Measurements from ENCODE around the gene DPP6. TPM values are rescaled to one million over a fixed set of nuclear protein-coding genes. Genes with fewer than 3 reads are reported as not detected.

The DPP6 gene
- total and polyA plus RNA-seq, 8 donors: 0.29 to 1.2 (median 0.57) TPM

- Histone ChIP-seq H3K4me3 (no peak overlapping the region), H3K27me3 (no peaks in the 10 kb centered on the region), H3K9me3 (peaks cover 0 to 17% of the 10 kb centered on the region in 2 donors), H3K36me3 (no peaks in the 10 kb centered on the region), H3K27ac (no peak overlapping the region), H3K4me1 (no peaks in the 10 kb centered on the region)
- no peak for DNase-seq
- TF ChIP-seq, protein P1, sequence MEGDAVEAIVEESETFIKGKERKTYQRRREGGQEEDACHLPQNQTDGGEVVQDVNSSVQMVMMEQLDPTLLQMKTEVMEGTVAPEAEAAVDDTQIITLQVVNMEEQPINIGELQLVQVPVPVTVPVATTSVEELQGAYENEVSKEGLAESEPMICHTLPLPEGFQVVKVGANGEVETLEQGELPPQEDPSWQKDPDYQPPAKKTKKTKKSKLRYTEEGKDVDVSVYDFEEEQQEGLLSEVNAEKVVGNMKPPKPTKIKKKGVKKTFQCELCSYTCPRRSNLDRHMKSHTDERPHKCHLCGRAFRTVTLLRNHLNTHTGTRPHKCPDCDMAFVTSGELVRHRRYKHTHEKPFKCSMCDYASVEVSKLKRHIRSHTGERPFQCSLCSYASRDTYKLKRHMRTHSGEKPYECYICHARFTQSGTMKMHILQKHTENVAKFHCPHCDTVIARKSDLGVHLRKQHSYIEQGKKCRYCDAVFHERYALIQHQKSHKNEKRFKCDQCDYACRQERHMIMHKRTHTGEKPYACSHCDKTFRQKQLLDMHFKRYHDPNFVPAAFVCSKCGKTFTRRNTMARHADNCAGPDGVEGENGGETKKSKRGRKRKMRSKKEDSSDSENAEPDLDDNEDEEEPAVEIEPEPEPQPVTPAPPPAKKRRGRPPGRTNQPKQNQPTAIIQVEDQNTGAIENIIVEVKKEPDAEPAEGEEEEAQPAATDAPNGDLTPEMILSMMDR (IDR thresholded peaks at IDR 0.05): no peak
- intact Hi-C loops (cut with DNase I): no loop called here
- no peak for ATAC-seq
Measured at GRCh38 chr7:154649434-154649833, 597.2 kb downstream of the DPP6 start.

DNA sequence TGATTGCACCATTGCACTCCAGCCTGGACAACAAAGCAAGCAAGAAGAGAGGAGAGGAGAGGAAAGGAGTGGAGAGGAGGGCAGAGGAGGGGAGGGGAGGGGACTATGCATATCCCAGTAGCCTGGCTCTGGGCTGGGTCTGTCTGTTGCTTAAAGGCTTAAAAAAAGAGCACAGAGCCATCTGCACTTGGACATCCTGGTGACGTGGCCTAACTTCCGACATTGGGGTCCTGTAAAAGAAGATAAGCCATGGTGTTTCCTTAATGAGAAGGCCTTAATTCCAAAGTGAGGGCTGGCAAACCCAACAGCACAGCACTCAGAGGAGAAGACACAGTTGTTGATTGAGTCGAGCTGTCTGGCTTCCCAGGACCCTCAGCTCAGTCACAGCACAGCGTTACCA lies 598.1 kb downstream of the DPP6 start:
- ATAC-seq (no peak), DNase-seq (no peak)
- H3K9me3 ChIP-seq: peaks cover 0 to 17% of the 10 kb centered on the region in 2 donors
- no peak overlapping the region for H3K27ac ChIP-seq
- TF ChIP-seq, protein P1 (IDR thresholded peaks at IDR 0.05): no peak
- H3K36me3 ChIP-seq: no peaks in the 10 kb centered on the region
- no peak overlapping the region for H3K4me3 ChIP-seq
- no peaks in the 10 kb centered on the region for H3K27me3 ChIP-seq
- intact Hi-C loops (cut with DNase I): no loop called here
- H3K4me1 ChIP-seq: no peaks in the 10 kb centered on the region

DNA sequence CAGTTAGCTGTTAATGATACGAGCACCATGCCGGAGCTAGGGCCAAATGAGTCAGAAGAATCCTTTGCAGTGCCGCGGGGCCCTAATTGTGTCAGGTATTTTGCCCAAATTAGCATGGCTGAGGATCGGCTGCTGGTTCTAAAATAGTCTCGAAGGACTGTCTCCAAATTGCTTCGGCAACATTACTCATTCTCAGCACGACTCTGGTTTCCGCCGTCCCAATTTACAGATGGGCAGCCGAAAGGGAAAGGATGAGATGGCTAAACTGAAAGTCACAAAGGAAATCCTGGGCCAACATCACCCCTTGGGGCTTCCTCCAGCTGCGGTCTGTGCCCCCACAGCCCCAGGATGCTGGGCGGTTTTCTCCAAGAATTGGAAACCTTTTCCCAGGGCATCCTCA lies 599.3 kb downstream of the DPP6 start:
- Histone ChIP-seq H3K27ac (no peak overlapping the region), H3K4me3 (no peak overlapping the region), H3K9me3 (peaks cover 0 to 22% of the 10 kb centered on the region in 2 donors), H3K4me1 (no peaks in the 10 kb centered on the region), H3K36me3 (no peaks in the 10 kb centered on the region), H3K27me3 (no peaks in the 10 kb centered on the region)
- ATAC-seq (no peak), DNase-seq (no peak)
- intact Hi-C loops (cut with DNase I): no loop called here
- TF ChIP-seq, protein P1 (IDR thresholded peaks at IDR 0.05): no peak

DNA sequence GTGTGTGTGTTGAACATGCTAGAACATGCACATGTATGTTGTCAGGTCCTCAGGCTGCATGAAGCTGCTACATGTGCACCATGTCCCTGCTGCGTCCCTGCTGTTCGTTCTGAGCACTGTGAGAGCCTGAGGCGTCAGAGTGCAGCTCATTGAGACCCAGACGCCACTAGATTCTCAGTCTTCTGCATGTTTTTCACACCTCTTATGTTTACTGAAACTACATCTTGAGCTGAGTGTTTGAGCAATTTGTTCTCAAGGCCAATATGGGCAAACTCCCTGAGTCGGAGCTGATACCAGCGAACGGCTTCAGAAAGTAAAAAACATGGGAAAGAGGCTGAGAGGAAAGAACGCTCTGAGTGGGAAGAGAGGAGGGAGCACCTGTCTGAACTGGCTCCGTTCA lies 600.4 kb downstream of the DPP6 start:
- TF ChIP-seq, protein P1 (IDR thresholded peaks at IDR 0.05): no peak
- H3K4me1 ChIP-seq: no peaks in the 10 kb centered on the region
- no peaks in the 10 kb centered on the region for H3K27me3 ChIP-seq
- DNase-seq (peak in 2 of 4 donors; percentile 8 to 25), ATAC-seq (peak; percentile 54)
- intact Hi-C loops (cut with DNase I): no loop called here
- H3K36me3 ChIP-seq: no peaks in the 10 kb centered on the region
- peaks cover 0 to 20% of the 10 kb centered on the region in 2 donors for H3K9me3 ChIP-seq
- H3K27ac ChIP-seq: no peak overlapping the region
- no peak overlapping the region for H3K4me3 ChIP-seq

DNA sequence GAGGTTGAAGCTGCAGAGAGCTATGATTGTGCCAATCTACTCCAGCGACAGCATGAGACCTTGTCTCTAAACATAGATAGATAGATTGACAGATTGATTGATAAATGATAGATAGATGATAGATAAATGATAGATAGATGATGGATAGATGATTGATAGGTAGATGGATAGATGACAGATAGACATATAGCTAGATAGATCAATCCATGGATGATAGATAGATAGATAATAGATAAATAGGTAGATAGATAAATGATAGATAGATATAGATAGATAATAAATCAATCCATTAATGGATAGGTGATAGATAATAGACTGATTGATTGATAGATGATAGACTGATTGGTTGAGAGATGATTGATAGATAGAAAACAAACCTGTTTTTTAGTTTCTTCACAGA lies 601.1 kb downstream of the DPP6 start:
- Histone ChIP-seq H3K36me3 (no peaks in the 10 kb centered on the region), H3K9me3 (peaks cover 0 to 20% of the 10 kb centered on the region in 2 donors), H3K4me3 (no peak overlapping the region), H3K4me1 (no peaks in the 10 kb centered on the region), H3K27ac (no peak overlapping the region), H3K27me3 (no peaks in the 10 kb centered on the region)
- no peak for DNase-seq
- intact Hi-C loops (cut with DNase I): no loop called here
- TF ChIP-seq, protein P1 (IDR thresholded peaks at IDR 0.05): no peak
- ATAC-seq: no peak

All from left lung (tissue), 10 donors.